ENCODE measurements around the gene GEMIN5.
A peak's percentile ranks its signal among the peaks of the same experiment; 100 is the strongest.

GEMIN5 gene

DNA sequence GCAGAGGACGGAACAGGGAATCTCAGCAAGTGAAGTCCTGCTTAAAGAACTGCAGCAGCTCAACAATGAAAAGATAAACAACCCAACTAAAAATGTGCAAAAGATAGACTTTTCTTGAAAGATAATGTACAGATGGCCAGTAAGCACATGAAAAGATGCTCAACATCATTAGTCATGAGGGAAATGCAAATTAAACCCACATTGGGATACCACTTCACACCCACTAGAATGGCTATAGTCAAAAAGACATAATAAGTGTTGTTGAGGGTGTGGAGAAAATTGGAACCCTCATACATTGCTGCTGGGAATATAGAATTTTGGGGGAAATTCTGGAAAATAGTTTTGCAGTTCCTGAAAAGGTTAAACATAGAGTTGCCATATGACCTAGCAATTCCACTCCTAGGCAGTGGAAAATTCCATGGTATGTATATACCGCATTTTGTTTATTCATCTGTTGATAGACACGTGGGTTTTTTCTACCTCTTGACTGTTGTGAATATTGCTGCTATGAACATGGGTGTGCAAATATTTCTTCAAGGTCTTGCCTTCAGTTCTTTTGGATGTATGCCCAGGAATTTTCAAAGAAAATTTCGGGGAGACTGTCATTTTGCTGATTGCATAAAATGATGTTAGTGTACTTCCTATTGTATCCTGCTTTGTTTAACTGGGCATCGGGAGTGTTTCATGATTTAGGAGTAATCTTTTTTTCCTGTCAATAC, 72.4 kb downstream of the GEMIN5 start:
- TF ChIP-seq, protein P1, sequence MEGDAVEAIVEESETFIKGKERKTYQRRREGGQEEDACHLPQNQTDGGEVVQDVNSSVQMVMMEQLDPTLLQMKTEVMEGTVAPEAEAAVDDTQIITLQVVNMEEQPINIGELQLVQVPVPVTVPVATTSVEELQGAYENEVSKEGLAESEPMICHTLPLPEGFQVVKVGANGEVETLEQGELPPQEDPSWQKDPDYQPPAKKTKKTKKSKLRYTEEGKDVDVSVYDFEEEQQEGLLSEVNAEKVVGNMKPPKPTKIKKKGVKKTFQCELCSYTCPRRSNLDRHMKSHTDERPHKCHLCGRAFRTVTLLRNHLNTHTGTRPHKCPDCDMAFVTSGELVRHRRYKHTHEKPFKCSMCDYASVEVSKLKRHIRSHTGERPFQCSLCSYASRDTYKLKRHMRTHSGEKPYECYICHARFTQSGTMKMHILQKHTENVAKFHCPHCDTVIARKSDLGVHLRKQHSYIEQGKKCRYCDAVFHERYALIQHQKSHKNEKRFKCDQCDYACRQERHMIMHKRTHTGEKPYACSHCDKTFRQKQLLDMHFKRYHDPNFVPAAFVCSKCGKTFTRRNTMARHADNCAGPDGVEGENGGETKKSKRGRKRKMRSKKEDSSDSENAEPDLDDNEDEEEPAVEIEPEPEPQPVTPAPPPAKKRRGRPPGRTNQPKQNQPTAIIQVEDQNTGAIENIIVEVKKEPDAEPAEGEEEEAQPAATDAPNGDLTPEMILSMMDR (IDR thresholded peaks at IDR 0.05; ENCODE audit: borderline replicate concordance, insufficient read depth, low read depth, low read length) = no peak
- H3K4me3 ChIP-seq (ENCODE audit: low read depth, low read length) = no peak overlapping the region

DNA sequence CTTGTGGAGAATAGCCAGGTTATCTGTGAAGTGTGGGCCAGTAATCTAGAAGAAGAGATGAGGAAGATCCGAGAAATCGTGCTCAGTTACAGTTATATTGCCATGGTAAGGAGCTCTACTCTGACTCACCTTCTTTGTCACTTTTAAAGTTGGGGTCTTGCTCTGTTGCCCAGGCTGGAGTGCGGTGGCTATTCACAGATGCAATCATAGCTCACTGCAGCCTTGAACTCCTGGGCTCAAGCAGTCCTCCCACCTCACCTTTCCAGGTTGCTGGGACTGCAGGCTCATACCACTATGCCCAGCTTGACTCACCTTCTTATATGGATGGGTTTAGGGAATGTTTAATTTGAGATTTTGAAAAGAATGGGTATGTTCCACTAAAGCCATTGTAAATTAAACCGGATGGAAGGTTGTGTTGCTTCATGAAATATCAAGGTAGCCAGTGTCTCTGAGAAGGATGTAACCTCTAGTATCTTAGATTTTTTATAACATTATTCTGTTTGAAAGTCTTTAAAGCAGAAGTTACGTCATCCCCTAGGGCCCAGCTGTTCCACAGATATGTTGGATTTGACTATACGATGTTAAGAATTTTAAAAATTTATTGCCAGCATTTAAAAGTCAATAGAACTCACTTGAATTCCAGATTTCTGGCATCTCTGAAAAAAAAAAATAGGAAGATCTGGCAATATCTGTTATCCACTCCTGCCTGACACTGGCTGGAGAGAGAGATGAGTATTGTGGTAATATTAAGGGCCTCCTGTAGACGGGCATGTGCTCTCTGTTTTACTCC, 74.5 kb downstream of the GEMIN5 start:
- no peak overlapping the region for H3K4me3 ChIP-seq (ENCODE audit: low read depth, low read length)
- TF ChIP-seq, protein P1 (IDR thresholded peaks at IDR 0.05; ENCODE audit: borderline replicate concordance, insufficient read depth, low read depth, low read length) = no peak

DNA sequence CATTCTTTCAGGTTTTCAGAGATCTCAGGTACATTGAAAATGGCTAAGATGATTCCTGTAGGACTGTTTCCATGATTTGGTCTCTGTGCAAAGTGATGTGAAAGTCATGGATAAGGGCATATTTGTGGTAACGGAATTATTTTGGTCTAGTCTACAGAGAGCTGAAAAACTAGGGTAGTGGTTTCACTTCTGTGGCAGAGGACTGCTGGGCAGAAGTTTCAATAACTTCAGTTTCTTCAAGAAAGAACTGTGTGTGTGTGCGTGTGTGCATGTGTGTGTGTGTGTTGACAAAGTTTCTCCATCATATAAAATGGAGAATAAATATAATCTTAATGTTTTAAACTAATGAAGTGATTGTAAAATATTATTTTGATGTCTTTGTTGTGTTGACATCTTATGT, 75.2 kb downstream of the GEMIN5 start:
- H3K4me3 ChIP-seq (ENCODE audit: low read depth, low read length) = no peak overlapping the region
- TF ChIP-seq, protein P1 (IDR thresholded peaks at IDR 0.05; ENCODE audit: borderline replicate concordance, insufficient read depth, low read depth, low read length) = no peak

DNA sequence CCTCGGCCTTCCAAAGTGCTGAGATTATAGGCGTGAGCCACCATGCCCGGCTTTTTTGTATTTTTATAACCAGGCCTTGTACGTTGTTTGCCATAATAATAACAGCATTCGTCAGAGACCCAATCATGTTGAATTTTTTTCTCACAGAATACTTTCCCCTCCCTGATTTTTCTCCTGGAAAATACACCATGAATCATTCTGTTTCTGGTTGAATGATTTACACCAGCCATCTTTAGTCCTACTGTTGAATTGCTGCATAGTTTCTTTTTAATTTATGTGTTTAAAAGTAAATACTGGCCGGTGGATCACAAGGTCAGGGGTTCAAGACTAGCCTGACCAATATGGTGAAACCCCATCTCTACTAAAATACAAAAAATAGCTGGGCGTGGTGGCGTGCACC, 76.1 kb downstream of the GEMIN5 start:
- TF ChIP-seq, protein P1 (IDR thresholded peaks at IDR 0.05; ENCODE audit: borderline replicate concordance, insufficient read depth, low read depth, low read length) = no peak
- no peak overlapping the region for H3K4me3 ChIP-seq (ENCODE audit: low read depth, low read length)

DNA sequence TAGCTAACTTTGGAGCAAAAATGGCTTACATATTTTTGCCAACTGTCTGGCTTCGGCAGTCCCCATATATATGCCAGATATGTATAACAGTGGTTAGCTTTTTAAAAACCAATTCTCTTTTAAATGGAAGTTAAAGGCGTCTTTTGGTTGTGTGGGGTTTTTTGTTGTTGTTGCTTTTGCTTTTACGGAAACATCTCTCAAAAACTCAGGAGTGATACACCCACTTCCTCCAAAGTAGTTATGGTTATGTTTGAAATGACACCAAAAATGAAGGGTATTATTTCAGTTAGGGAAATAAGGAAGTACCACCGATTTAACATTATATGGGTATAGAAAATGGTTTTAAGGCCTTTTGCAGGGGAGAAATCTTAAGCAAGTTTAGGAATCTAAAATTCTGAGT, 77.2 kb downstream of the GEMIN5 start:
- H3K4me3 ChIP-seq (ENCODE audit: low read depth, low read length) = peak overlapping the region; percentile 79

DNA sequence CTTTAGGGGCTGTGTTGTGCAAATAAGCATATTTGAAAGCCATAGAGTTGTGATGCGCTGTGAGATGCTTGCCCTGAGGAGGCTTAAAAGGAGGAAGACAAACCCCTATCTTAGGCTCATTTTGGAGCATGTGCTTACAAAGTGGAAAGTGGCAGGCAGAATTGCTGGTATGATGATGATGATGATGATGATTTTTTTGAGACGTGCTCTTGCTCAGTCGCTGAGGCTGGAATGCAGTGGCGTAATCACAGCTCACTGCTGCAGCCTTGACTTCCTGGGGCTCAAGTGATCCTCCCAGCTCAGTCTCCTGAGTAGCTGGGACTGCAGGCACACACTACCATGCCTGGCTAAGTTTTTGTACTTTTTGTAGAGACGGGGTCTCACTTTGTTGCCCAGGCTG, 77.9 kb downstream of the GEMIN5 start:
- peak overlapping the region; percentile 79 for H3K4me3 ChIP-seq (ENCODE audit: low read depth, low read length)
- TF ChIP-seq, protein P1 (IDR thresholded peaks at IDR 0.05; ENCODE audit: borderline replicate concordance, insufficient read depth, low read depth, low read length) = no peak

More for the DNA sequence above, 77.2 kb downstream of the GEMIN5 start:
- TF ChIP-seq, protein P1 (IDR thresholded peaks at IDR 0.05; ENCODE audit: borderline replicate concordance, insufficient read depth, low read depth, low read length) = no peak

All from GM12875 (cell line).